GM19468 (cell line): ENCODE measurements around the gene PHYHIPL.

Experiments
- ATAC-seq: cut with Tn5 transposase; IDR thresholded peaks from one replicate; pipeline ENCODE4 v1.9.1; 2021; ENCODE audit warnings: mild to moderate bottlenecking, moderate library complexity, moderate number of reproducible peaks; ENCODE audit not compliant: unreplicated experiment; ENCODE audit errors: extremely low read depth

Gene PHYHIPL

GRCh38 chr10:59176241-59177030, at the start of gene PHYHIPL:
TSS of gene PHYHIPL (plus strand) at chr10:59176643. CDS start at chr10:59176854, 211 bp downstream.
- ATAC-seq: no peak

DNA sequence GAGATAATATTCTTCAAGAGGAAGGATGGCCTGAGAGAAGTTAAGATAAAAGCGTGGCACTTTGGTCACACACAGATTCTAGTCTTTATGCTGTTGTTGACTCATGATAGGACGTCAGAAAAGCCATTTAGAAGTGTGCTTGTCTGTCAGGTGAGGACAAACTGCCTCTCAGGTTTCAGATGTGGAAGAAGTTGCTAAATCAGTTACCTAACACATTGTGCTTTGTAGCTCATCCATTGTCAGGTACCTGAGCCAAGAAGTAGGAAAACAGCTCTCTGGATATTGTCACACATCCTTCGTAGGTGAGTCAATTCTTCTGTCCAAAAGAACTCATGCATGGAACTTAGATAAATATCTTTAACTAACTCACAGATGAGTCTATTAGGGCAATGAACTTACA, 49.5 kb upstream of the PHYHIPL start:
- ATAC-seq: no peak

DNA sequence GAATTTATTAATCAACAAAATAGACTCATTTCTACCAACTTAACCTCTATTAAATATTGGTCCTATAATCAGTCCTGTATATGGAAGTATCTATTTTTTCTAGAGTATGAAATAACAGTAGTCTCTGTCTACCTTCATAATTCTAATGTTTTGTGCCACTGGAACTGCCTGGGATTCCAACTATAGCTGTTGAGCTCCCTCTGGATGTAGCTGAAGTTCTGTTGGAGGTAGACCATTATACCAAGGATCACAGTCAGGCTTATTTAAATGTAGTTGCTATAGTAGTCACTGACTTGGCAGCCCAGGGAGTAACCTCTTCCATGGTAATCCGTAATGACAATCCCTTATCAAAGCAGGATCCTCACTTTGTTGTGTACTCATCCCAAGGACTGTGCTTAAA, 48.5 kb upstream of the PHYHIPL start:
- ATAC-seq: no peak

DNA sequence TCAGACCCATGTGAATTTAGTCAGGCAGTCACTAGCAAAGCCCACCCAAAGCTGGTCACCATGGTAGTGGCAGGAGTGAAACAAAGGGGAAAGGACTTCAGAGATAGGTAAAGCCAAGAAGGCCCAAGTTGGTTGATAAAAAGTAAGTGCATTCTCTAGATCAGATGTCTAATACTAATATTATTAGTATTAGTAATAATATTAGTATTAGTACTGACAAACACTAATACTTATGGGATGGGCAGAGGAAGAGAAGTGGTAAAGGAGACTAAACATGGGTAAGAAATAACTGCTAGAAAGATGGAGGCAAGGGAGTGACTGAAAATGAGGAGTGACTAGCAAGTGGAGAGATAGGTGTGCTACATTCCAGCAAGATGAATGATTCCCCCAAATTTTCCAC, 46.6 kb upstream of the PHYHIPL start:
- ATAC-seq: no peak

GRCh38 chr10:59131666-59132065, 44.8 kb upstream of the PHYHIPL start:
- no peak for ATAC-seq

DNA sequence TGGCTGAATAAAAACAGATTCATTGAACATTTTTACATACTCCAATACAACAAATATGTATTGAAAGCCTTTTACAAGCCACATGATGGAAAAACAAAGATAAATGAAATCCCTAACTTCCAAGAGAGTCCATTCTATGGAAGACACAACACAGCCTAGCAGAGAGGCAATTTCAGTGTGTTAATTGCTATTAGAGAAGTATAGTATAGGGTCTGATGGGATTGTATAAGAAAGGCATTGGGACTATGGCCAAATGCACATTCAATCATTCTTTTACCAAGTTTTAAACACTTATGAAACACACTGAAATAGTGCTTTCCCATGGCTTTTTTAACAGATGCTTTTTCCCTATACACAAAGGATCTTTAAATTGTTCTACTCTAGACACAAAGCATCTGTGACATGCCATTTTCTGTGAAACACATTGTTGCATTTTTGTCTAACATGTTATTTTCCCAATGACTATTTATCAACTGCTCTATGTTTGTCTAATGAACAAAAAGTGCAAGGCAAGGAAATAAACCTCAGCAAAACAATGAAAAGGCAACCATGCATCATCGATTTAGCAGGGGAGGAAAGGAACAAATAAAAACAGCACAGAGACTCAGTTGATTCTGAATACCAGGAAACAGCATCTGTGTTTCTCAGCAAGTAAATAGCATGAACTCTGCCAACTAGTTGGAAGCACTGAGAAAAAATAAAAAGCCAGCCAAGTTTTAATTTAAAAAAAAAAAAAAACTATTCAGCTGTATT, 42.4 kb upstream of the PHYHIPL start:
- no peak for ATAC-seq

DNA sequence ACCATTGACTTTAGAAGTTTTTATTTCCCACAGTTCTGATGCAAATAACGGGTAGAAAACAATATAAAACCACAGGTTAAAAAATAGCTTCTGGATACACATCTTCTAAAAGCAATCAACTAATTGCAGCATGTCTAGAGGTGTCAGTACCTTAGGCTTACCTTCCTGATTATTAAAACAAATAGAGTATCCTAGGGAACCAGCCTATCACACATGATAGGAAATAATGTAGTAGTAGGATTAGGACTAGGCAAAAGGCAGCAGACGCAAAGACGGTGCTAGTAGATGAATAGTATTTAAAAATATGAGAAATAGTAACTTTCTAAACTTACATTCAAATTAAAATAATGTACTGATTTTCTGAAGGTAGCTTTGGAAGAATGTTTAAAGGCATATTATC, 41.7 kb upstream of the PHYHIPL start:
- no peak for ATAC-seq

- no peak for ATAC-seq
Measured at GRCh38 chr10:59135275-59135674, 41.2 kb upstream of the PHYHIPL start.

- ATAC-seq: no peak
Measured at GRCh38 chr10:59138052-59138451, 38.4 kb upstream of the PHYHIPL start.

DNA sequence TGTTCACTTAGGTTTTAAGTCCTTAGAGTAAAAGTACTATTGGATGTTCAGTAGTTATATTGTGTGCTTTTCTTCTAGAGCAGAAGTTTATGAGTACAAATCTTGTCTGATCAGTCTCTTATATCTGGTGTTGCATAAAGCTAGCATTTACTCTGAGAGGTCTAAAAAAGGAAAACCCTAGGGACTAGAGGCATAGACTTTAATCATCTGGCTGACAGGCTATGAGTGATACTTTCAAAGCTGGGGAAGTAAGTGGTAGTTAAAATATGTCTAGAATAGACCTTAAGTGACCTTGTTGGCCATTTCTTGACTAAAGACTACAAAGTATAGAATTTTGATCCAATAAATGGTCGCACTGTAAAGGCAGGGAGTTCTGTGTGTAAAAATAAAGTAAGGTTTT, 32.9 kb upstream of the PHYHIPL start:
- no peak for ATAC-seq

- no peak for ATAC-seq
Measured at GRCh38 chr10:59148701-59149100, 27.7 kb upstream of the PHYHIPL start.

DNA sequence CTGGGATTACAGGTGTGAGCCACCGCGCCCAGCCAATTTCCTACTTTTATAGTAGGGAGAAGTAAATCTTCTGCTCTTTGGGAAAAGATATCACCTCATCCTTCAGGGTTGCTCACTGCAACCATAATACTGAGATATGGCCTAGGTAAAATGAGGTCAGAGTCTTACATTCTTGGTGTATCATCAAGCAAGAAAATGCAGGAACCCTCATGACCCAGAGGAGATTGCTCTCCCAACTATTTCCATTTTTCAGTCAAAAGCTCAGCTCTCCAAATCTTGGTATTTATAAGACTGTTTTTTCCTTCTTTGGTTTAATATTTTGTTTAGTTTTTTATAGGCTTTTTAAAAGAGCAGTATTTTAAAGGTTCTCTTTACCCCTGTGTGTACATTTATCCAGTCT, 20.9 kb upstream of the PHYHIPL start:
- ATAC-seq: no peak

DNA sequence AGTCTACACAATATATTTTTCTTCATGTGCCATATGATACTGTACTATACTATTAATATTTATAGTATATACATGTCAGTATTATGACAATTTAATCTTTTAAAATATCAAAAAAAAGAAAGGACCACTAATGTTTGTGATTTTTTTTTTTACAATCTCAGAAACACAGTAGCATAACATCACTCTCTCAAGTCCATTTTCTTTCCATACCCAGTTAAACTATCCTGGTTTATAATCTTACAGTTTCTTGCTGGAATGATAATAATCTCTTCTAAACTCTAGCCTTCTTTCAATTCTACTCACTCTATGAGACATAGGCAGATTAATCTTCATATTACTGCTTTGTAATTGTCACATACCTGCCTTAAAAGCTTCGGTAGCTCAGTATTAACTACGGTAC, 8.9 kb upstream of the PHYHIPL start:
- ATAC-seq: no peak

- ATAC-seq: no peak
Measured at GRCh38 chr10:59172567-59172966, 3.9 kb upstream of the PHYHIPL start.

GRCh38 chr10:59173414-59173813, 3.0 kb upstream of the PHYHIPL start:
- ATAC-seq: no peak

- ATAC-seq: no peak
Measured at GRCh38 chr10:59175538-59176240, 754 bp upstream of the PHYHIPL start.

GRCh38 chr10:59177031-59177797, 771 bp downstream of the PHYHIPL start:
- ATAC-seq: no peak

- ATAC-seq: no peak
Measured at GRCh38 chr10:59177836-59178235, 1.4 kb downstream of the PHYHIPL start.

DNA sequence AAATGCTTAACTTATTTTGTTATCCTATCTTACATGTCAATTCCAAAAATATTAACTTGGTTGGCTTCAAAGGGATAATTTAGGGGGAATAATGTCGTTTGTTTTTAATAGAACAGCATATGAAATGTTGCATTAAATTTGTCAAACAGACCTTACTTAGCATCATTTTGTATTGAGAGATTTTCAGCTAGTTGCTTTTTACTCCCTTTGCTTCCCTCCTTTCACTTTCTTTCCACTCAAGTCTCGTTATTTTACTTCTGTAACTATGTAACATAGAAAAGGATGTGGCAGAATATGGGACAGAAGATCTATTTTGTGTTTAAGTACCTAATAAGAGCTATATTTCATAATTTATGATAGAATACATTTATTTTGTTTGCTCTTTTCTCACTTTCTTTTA, 2.6 kb downstream of the PHYHIPL start:
- ATAC-seq: no peak

DNA sequence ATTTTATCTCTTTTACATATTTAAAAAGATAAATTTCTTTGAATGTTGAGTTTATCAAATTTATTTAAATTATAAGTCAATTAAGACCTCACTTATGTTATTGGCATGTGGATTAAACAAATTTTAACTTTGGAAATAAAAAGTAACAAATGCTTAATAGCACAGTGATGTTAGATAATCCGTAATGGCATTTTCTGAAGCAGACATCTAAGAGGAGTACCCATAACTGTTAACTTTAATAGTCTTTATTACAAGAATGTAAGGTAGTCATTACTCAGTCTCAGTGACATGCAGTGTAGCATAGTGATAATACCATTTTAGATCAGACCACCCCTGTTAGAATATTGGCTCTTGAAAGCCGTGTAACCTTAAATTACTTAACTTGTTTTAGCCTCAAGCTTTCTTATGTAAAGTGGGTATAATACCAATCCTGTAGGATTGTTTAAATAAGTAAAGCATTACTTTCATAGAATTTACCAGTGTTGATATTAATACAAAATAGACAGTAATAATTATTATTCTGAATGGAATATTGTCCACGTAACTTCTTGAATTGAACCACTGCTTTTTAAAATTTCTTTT, 4.3 kb downstream of the PHYHIPL start:
- ATAC-seq: no peak
